OCI-LY1 (cell line): Measurements from ENCODE around the gene INSRR.

ENCODE experiments used
- CTCF ChIP-seq: fragments of 200-600 bp; sonication (generic), shearing (Covaris generic); IDR thresholded peaks from 2 replicates; pipeline ENCODE4 v1.5.1; 2017; ENCODE audit warnings: mild to moderate bottlenecking, antibody characterized with exemption, low read length, moderate library complexity, mixed read lengths
- EZH2 ChIP-seq: fragments of 200-600 bp; sonication (generic), shearing (Covaris generic); IDR thresholded peaks from 2 replicates; pipeline ENCODE4 v1.8.0; 2017; ENCODE audit warnings: borderline replicate concordance, mixed run types, mild to moderate bottlenecking, antibody characterized with exemption, low read length, moderate library complexity, mixed read lengths

GRCh38 chr1:156807627-156808026 is 51.3 kb downstream of the INSRR start:
- TF ChIP-seq CTCF (no peak), EZH2 (no peak)
